Measurements from ENCODE around the gene ISCA1. TPM values are rescaled to one million over a fixed set of nuclear protein-coding genes. Genes with fewer than 3 reads are reported as not detected.
A peak's percentile ranks its signal among the peaks of the same experiment; 100 is the strongest.

ISCA1 gene
- total and polyA plus RNA-seq, 10 of the 15 experiments (the other 5 are each of a cell fraction or from before 2014, with no cell fraction given) = 8.9 to 36.0 (median 24.2) TPM

GRCh38 chr9:86246752-86247161 is 35.6 kb downstream of the ISCA1 start (continued):
- TF ChIP-seq BMI1 (IDR thresholded peaks at IDR 0.05; ENCODE audit: borderline replicate concordance) = no peak
- TF ChIP-seq NR2F1 (conservative IDR thresholded peaks at IDR 0.05) = peak; percentile 91
- no peak for TF ChIP-seq CEBPB (IDR thresholded peaks at IDR 0.05; ENCODE audit: borderline replicate concordance in 1 of 2, low read depth in 2 of 2, low read length in 2 of 2)
- no peak for TF ChIP-seq E2F8 (IDR thresholded peaks at IDR 0.05; ENCODE audit: low read depth, partially characterized antibody)
- peak; percentile 98 for TF ChIP-seq CUX1 (IDR thresholded peaks at IDR 0.05; ENCODE audit: insufficient replicate concordance, low read depth, low read length)
- TF ChIP-seq MEF2A (IDR thresholded peaks at IDR 0.05; ENCODE audit: insufficient read depth, low read depth, low read length) = no peak
- TF ChIP-seq RAD21 (IDR thresholded peaks at IDR 0.05; ENCODE audit: insufficient read depth, low read depth, low read length) = peak; percentile 66
- TF ChIP-seq, protein P1, sequence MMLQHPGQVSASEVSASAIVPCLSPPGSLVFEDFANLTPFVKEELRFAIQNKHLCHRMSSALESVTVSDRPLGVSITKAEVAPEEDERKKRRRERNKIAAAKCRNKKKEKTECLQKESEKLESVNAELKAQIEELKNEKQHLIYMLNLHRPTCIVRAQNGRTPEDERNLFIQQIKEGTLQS (IDR thresholded peaks at IDR 0.05; ENCODE audit: borderline replicate concordance, extremely low read depth, low read depth, low read length) = no peak
- TF ChIP-seq, protein P2, sequence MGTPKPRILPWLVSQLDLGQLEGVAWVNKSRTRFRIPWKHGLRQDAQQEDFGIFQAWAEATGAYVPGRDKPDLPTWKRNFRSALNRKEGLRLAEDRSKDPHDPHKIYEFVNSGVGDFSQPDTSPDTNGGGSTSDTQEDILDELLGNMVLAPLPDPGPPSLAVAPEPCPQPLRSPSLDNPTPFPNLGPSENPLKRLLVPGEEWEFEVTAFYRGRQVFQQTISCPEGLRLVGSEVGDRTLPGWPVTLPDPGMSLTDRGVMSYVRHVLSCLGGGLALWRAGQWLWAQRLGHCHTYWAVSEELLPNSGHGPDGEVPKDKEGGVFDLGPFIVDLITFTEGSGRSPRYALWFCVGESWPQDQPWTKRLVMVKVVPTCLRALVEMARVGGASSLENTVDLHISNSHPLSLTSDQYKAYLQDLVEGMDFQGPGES (IDR thresholded peaks at IDR 0.05) = no peak
- TF ChIP-seq ESRRA (IDR thresholded peaks at IDR 0.05; ENCODE audit: low read length) = no peak
- TF ChIP-seq CBX5 (IDR thresholded peaks at IDR 0.05; ENCODE audit: low read depth) = no peak
- TF ChIP-seq TCF3 (IDR thresholded peaks at IDR 0.05; ENCODE audit: borderline replicate concordance, insufficient read depth, low read depth, low read length) = no peak
- no peak for TF ChIP-seq KAT2A (conservative IDR thresholded peaks at IDR 0.05; ENCODE audit: control insufficient read depth, low read depth, low read length)
- no peak for TF ChIP-seq MYC (IDR thresholded peaks at IDR 0.05; ENCODE audit: insufficient read depth, insufficient read length, insufficient replicate concordance, low read length, severe bottlenecking)

Data from GM12878 (cell line).